CD4-positive, alpha-beta memory T cell (primary cell): ENCODE measurements around the gene ADNP. TPM values are rescaled to one million over a fixed set of nuclear protein-coding genes. Genes with fewer than 3 reads are reported as not detected.
A peak's percentile ranks its signal among the peaks of the same experiment; 100 is the strongest.
"Not testable (repeated sequence)": the region's sequence is repeated elsewhere in the genome, so short reads cannot be mapped to it uniquely, and the experiment has no call there.

Source experiments
- CTCF ChIA-PET: fragments of 350-600 bp; sonication (Branson Sonifier 250); formaldehyde crosslinking; loops from one replicate; lab custom pipeline; 2021; ENCODE audit warnings: inconsistent platforms; ENCODE audit not compliant: partially characterized antibody; lab: Charles Lee
- POLR2A ChIA-PET: fragments of 350-600 bp; sonication (Branson Sonifier 250); formaldehyde crosslinking; loops from one replicate; lab custom pipeline; 2021; ENCODE audit not compliant: partially characterized antibody; lab: Charles Lee
- DNase-seq, 5 donors: peaks; one replicate each; pipeline versions ENCODE4 v3.0.0 to v3.0.0-alpha.2; 2020 to 2022; ENCODE audit warnings: mixed read lengths in 1 of 5
- H3K27ac ChIP-seq: one replicate; pipeline ENCODE4 v1.7.0; 2013; ENCODE audit warnings: low read depth, low read length
- H3K27me3 ChIP-seq: 2 replicates; pipeline ENCODE4 v1.7.0; 2013; ENCODE audit warnings: mild to moderate bottlenecking, low read length, moderate library complexity; ENCODE audit not compliant: insufficient read depth
- H3K36me3 ChIP-seq: 2 replicates; pipeline ENCODE4 v1.7.0; 2013; ENCODE audit warnings: mild to moderate bottlenecking, low read length, moderate library complexity; ENCODE audit not compliant: insufficient read depth
- H3K4me1 ChIP-seq: 2 replicates; pipeline ENCODE4 v1.7.0; 2013; ENCODE audit warnings: mild to moderate bottlenecking, low read length, moderate library complexity; ENCODE audit not compliant: insufficient read depth
- H3K4me3 ChIP-seq, 2 donors: one replicate each; pipeline ENCODE4 v1.7.0; 2013; ENCODE audit warnings: low read length in 2 of 2, mild to moderate bottlenecking in 1 of 2
- H3K9me3 ChIP-seq, 2 donors: one replicate each; pipeline ENCODE4 v1.7.0; 2013; ENCODE audit warnings: low read length in 2 of 2, control low read depth in 1 of 2; ENCODE audit not compliant: control insufficient read depth in 1 of 2
- H3K27ac Mint-ChIP-seq, 7 donors: one replicate each; pipeline ENCODE4 v1.8.0; 2020 to 2021; ENCODE audit warnings: mixed read lengths in 7 of 7, mild to moderate bottlenecking in 6 of 7, inconsistent platforms in 3 of 7, moderate library complexity in 3 of 7
- H3K27me3 Mint-ChIP-seq, 2 donors: one replicate each; pipeline ENCODE4 v1.8.0; 2020 to 2021; ENCODE audit warnings: mixed read lengths in 2 of 2
- H3K36me3 Mint-ChIP-seq, 2 donors: one replicate each; pipeline ENCODE4 v1.8.0; 2020 to 2021; ENCODE audit warnings: mixed read lengths in 2 of 2, inconsistent platforms in 1 of 2, mild to moderate bottlenecking in 1 of 2
- H3K4me1 Mint-ChIP-seq, 4 donors: one replicate each; pipeline ENCODE4 v1.8.0; 2020 to 2021; ENCODE audit warnings: mixed read lengths in 4 of 4, mild to moderate bottlenecking in 1 of 4
- H3K4me3 Mint-ChIP-seq, 8 donors: one replicate each; pipeline ENCODE4 v1.8.0; 2020 to 2021; ENCODE audit warnings: mixed read lengths in 8 of 8, mild to moderate bottlenecking in 7 of 8, moderate library complexity in 6 of 8, inconsistent platforms in 3 of 8
- H3K9me3 Mint-ChIP-seq, 8 donors: one replicate each; pipeline ENCODE4 v1.8.0; 2020 to 2021; ENCODE audit warnings: mixed read lengths in 8 of 8, mild to moderate bottlenecking in 5 of 8, inconsistent platforms in 3 of 8, moderate library complexity in 1 of 8
- intact Hi-C: fragments of 100-400 bp; cut with micrococcal nuclease; formaldehyde crosslinking; loops from one replicate; pipeline ENCODE4 v1.15.1; 2023
- polyA plus RNA-seq, 2 donors: library from polyadenylated mRNA; unstranded; fragments of 300-500 nt; fragmentation: Illumina TruSeq; gene quantifications; one replicate each; pipeline ENCODE4 v1.2.3, GENCODE V29; 2021
- total RNA-seq, 2 experiments: library from RNA; stranded (reverse); gene quantifications; one replicate each; pipeline ENCODE4 v1.2.3, GENCODE V29; 2021

The ADNP gene
- total and polyA plus RNA-seq, 4 experiments from 2014 or later = 1.9 to 65.6 (median 38.2) TPM

GRCh38 chr20:50885781-50886180 lies 45.5 kb downstream of the ADNP start:
- no peak overlapping the region for H3K4me3 Mint-ChIP-seq
- ChIA-PET CTCF (interaction anchor here (1.2 kb wide), 1 partner anchor 43 kb away, joined by 3 read pairs; no protein-coding TSS in a partner anchor), POLR2A (no interaction called here)
- H3K36me3 Mint-ChIP-seq = peaks cover 15 to 28% of the 10 kb centered on the region in 2 donors
- no peaks in the 10 kb centered on the region for H3K4me1 Mint-ChIP-seq
- no peaks in the 10 kb centered on the region for H3K27me3 Mint-ChIP-seq
- Histone ChIP-seq H3K9me3 (no peaks in the 10 kb centered on the region), H3K36me3 (peaks cover 15% of the 10 kb centered on the region), H3K27ac (no peak overlapping the region), H3K27me3 (no peaks in the 10 kb centered on the region), H3K4me1 (no peaks in the 10 kb centered on the region), H3K4me3 (no peak overlapping the region)
- intact Hi-C loops = no loop called here
- no peak overlapping the region for H3K27ac Mint-ChIP-seq
- peaks cover 0 to 4% (median 0%) of the 10 kb centered on the region in 8 donors for H3K9me3 Mint-ChIP-seq
- no peak for DNase-seq

GRCh38 chr20:50885068-50885467 lies 46.2 kb downstream of the ADNP start:
- ChIA-PET CTCF (no interaction called here), POLR2A (interaction anchor here (1.4 kb wide), 1 partner anchor 46 kb away, joined by 5 read pairs; the partner anchor contains the start of gene ADNP)
- Histone ChIP-seq H3K4me1 (no peaks in the 10 kb centered on the region), H3K9me3 (no peaks in the 10 kb centered on the region), H3K27ac (no peak overlapping the region), H3K27me3 (no peaks in the 10 kb centered on the region), H3K36me3 (peaks cover 10% of the 10 kb centered on the region), H3K4me3 (no peak overlapping the region)
- Mint-ChIP-seq H3K4me3 (no peak overlapping the region), H3K4me1 (no peaks in the 10 kb centered on the region), H3K27ac (peak overlapping the region in 3 of 7 donors; percentile 36 to 64 (median 55)), H3K36me3 (peaks cover 12 to 21% of the 10 kb centered on the region in 2 donors), H3K9me3 (peaks cover 0 to 4% (median 0%) of the 10 kb centered on the region in 8 donors), H3K27me3 (no peaks in the 10 kb centered on the region)
- DNase-seq = no peak
- intact Hi-C loops = no loop called here

GRCh38 chr20:50883856-50884255 lies 47.4 kb downstream of the ADNP start:
- no peaks in the 10 kb centered on the region for H3K4me1 ChIP-seq
- Mint-ChIP-seq H3K27ac (peak overlapping the region in 1 of 7 donors; percentile 69), H3K4me1 (no peaks in the 10 kb centered on the region), H3K36me3 (peaks cover 10 to 11% of the 10 kb centered on the region in 2 donors), H3K4me3 (no peak overlapping the region), H3K9me3 (peaks cover 0 to 4% (median 0%) of the 10 kb centered on the region in 8 donors), H3K27me3 (no peaks in the 10 kb centered on the region)
- DNase-seq = no peak
- intact Hi-C loops = no loop called here
- no peaks in the 10 kb centered on the region for H3K9me3 ChIP-seq
- H3K27me3 ChIP-seq = no peaks in the 10 kb centered on the region
- CTCF ChIA-PET = interaction anchor here (1.3 kb wide), 1 partner anchor 89 kb away, joined by 4 read pairs; the partner anchor contains the start of gene BCAS4
- POLR2A ChIA-PET = interaction anchor here (1.0 kb wide), 1 partner anchor 89 kb away, joined by 3 read pairs; the partner anchor contains the start of gene BCAS4
- peaks cover 1% of the 10 kb centered on the region for H3K36me3 ChIP-seq
- H3K27ac ChIP-seq = no peak overlapping the region
- H3K4me3 ChIP-seq = no peak overlapping the region

- H3K27me3 Mint-ChIP-seq, H3K9me3 Mint-ChIP-seq, H3K27me3 ChIP-seq, intact Hi-C loops, DNase-seq, H3K36me3 ChIP-seq, H3K27ac ChIP-seq, H3K4me3 Mint-ChIP-seq, H3K4me3 ChIP-seq, H3K36me3 Mint-ChIP-seq, H3K4me1 Mint-ChIP-seq, H3K4me1 ChIP-seq, H3K27ac Mint-ChIP-seq, H3K9me3 ChIP-seq: not testable (repeated sequence)
- ChIA-PET POLR2A (interaction anchor here (1.8 kb wide), 1 partner anchor 47 kb away, joined by 4 read pairs; no protein-coding TSS in a partner anchor), CTCF (interaction anchor here (0.8 kb wide), 1 partner anchor 28 kb away, joined by 3 read pairs; no protein-coding TSS in a partner anchor)
Measured at GRCh38 chr20:50881759-50882424, 49.3 kb downstream of the ADNP start.

GRCh38 chr20:50879649-50880550 lies 51.3 kb downstream of the ADNP start:
- Mint-ChIP-seq H3K4me3 (no peak overlapping the region), H3K4me1 (no peaks in the 10 kb centered on the region), H3K27me3 (no peaks in the 10 kb centered on the region), H3K27ac (no peak overlapping the region), H3K9me3 (peaks cover 0 to 4% (median 0%) of the 10 kb centered on the region in 8 donors), H3K36me3 (peaks cover 0 to 14% of the 10 kb centered on the region in 2 donors)
- no peak overlapping the region for H3K4me3 ChIP-seq
- no peak for DNase-seq
- H3K9me3 ChIP-seq = no peaks in the 10 kb centered on the region
- no peak overlapping the region for H3K27ac ChIP-seq
- no peaks in the 10 kb centered on the region for H3K36me3 ChIP-seq
- POLR2A ChIA-PET = interaction anchor here (1.8 kb wide), 1 partner anchor 49 kb away, joined by 4 read pairs; no protein-coding TSS in a partner anchor
- H3K4me1 ChIP-seq = no peaks in the 10 kb centered on the region
- H3K27me3 ChIP-seq = no peaks in the 10 kb centered on the region
- CTCF ChIA-PET = no interaction called here
- intact Hi-C loops = no loop called here

GRCh38 chr20:50877232-50877743 lies 53.9 kb downstream of the ADNP start:
- no peaks in the 10 kb centered on the region for H3K36me3 ChIP-seq
- CTCF ChIA-PET = interaction anchor here (0.7 kb wide), 1 partner anchor 83 kb away, joined by 3 read pairs; the partner anchor contains the start of gene BCAS4
- intact Hi-C loops = no loop called here
- no peak for DNase-seq
- no peaks in the 10 kb centered on the region for H3K4me1 ChIP-seq
- POLR2A ChIA-PET = interaction anchor here (1.4 kb wide), 1 partner anchor 14 kb away, joined by 3 read pairs; no protein-coding TSS in a partner anchor
- no peaks in the 10 kb centered on the region for H3K9me3 ChIP-seq
- no peak overlapping the region for H3K4me3 ChIP-seq
- Mint-ChIP-seq H3K4me1 (no peaks in the 10 kb centered on the region), H3K27ac (no peak overlapping the region), H3K9me3 (no peaks in the 10 kb centered on the region), H3K27me3 (no peaks in the 10 kb centered on the region), H3K36me3 (peaks cover 0 to 13% of the 10 kb centered on the region in 2 donors), H3K4me3 (no peak overlapping the region)
- no peaks in the 10 kb centered on the region for H3K27me3 ChIP-seq
- no peak overlapping the region for H3K27ac ChIP-seq
